Measurements from ENCODE around the gene CRISPLD2. TPM values are rescaled to one million over a fixed set of nuclear protein-coding genes. Genes with fewer than 3 reads are reported as not detected.

Gene CRISPLD2
- polyA plus RNA-seq, 1 experiment, result 103 TPM

DNA sequence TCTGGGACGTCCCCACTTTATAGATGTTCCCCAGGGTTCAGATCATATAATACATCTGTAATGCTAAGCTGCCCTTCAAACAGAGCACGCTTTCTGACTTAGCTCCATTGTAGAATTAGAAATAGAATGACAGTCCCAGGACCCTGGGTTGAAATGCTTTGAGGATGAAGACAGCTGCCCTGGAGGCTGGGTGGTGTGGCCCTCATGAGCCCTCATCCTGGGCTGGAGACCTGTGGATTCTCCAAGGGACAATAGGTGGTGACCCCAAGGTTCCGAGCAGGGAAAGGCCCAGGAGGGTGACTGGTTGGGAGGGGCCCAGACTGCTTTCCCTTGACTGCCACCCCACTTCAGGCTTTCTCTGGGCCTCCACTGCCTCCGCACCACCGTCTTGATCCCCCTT lies 59.0 kb downstream of the CRISPLD2 start:
- ChIA-PET POLR2A (no interaction called here), CTCF (no interaction called here)
- TF ChIP-seq, protein P1, sequence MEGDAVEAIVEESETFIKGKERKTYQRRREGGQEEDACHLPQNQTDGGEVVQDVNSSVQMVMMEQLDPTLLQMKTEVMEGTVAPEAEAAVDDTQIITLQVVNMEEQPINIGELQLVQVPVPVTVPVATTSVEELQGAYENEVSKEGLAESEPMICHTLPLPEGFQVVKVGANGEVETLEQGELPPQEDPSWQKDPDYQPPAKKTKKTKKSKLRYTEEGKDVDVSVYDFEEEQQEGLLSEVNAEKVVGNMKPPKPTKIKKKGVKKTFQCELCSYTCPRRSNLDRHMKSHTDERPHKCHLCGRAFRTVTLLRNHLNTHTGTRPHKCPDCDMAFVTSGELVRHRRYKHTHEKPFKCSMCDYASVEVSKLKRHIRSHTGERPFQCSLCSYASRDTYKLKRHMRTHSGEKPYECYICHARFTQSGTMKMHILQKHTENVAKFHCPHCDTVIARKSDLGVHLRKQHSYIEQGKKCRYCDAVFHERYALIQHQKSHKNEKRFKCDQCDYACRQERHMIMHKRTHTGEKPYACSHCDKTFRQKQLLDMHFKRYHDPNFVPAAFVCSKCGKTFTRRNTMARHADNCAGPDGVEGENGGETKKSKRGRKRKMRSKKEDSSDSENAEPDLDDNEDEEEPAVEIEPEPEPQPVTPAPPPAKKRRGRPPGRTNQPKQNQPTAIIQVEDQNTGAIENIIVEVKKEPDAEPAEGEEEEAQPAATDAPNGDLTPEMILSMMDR (IDR thresholded peaks at IDR 0.05; ENCODE audit: low read depth, low read length), result no peak
- DNase-seq (ENCODE audit: low read depth, low spot score), result no peak
- H3K27ac ChIP-seq (ENCODE audit: low read depth, low read length), result no peak overlapping the region
- no peaks in the 10 kb centered on the region for H3K27me3 ChIP-seq (ENCODE audit: control insufficient read depth, insufficient read depth, low read length)
- H3K4me3 ChIP-seq (ENCODE audit: low read depth, low read length), result no peak overlapping the region
- no peaks in the 10 kb centered on the region; the same call in 1 of the 2 replicates for H3K9me3 ChIP-seq (ENCODE audit: control insufficient read depth, insufficient read depth, low read length)

- DNase-seq (ENCODE audit: low read depth, low spot score), result no peak
- CTCF ChIA-PET, result interaction anchor here (2.7 kb wide), 1 partner anchor 126 kb away, joined by 25 read pairs; no protein-coding TSS in a partner anchor
- POLR2A ChIA-PET, result no interaction called here
- Histone ChIP-seq H3K27ac (ENCODE audit: low read depth, low read length) (no peak overlapping the region), H3K9me3 (ENCODE audit: control insufficient read depth, insufficient read depth, low read length) (no peaks in the 10 kb centered on the region; the same call in 1 of the 2 replicates), H3K27me3 (ENCODE audit: control insufficient read depth, insufficient read depth, low read length) (no peaks in the 10 kb centered on the region), H3K4me3 (ENCODE audit: low read depth, low read length) (no peak overlapping the region)
- TF ChIP-seq, protein P1 (IDR thresholded peaks at IDR 0.05; ENCODE audit: low read depth, low read length), result no peak
These were observed 60.0 kb downstream of the CRISPLD2 start for GRCh38 chr16:84879569-84880487.

GRCh38 chr16:84881702-84882521 lies 62.1 kb downstream of the CRISPLD2 start:
- Histone ChIP-seq H3K27ac (ENCODE audit: low read depth, low read length) (peak overlapping the region; percentile 80), H3K9me3 (ENCODE audit: control insufficient read depth, insufficient read depth, low read length) (no peaks in the 10 kb centered on the region; the same call in 1 of the 2 replicates), H3K4me3 (ENCODE audit: low read depth, low read length) (no peak overlapping the region), H3K27me3 (ENCODE audit: control insufficient read depth, insufficient read depth, low read length) (no peaks in the 10 kb centered on the region)
- TF ChIP-seq, protein P1 (IDR thresholded peaks at IDR 0.05; ENCODE audit: low read depth, low read length), result no peak
- DNase-seq (ENCODE audit: low read depth, low spot score), result peak; percentile 85
- ChIA-PET POLR2A (interaction anchor here (0.7 to 1.8 kb wide), 5 partner anchors 9 to 127 kb away, joined by 4 to 8 read pairs (median 6); partner anchors contain the start of gene CRISPLD2), CTCF (interaction anchor here (0.6 to 2.7 kb wide), 4 partner anchors 43 to 163 kb away, joined by 3 to 25 read pairs (median 6); no protein-coding TSS in a partner anchor)

DNA sequence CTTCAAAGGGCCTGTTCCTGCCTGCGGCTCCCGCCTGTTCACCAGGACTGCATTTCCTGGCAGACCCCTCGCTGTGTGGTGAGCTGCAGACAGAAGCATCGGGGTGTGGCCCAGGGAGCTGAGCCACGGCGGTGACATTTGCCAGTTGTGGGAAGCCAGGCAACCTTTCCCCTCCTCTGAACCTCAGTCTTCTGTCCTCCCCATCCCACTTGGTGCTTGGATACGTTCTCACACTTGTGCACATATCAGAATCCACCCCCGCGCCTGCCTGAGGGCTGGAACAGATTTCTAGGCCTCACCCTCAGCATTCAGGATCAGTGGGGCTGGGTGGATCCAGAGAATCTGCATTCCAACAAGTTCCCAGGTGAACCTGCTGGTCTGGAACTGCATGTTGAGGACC lies 63.5 kb downstream of the CRISPLD2 start:
- TF ChIP-seq, protein P1 (IDR thresholded peaks at IDR 0.05; ENCODE audit: low read depth, low read length), result no peak
- Histone ChIP-seq H3K4me3 (ENCODE audit: low read depth, low read length) (no peak overlapping the region), H3K27ac (ENCODE audit: low read depth, low read length) (no peak overlapping the region), H3K27me3 (ENCODE audit: control insufficient read depth, insufficient read depth, low read length) (no peaks in the 10 kb centered on the region), H3K9me3 (ENCODE audit: control insufficient read depth, insufficient read depth, low read length) (no peaks in the 10 kb centered on the region; the same call in 1 of the 2 replicates)
- DNase-seq (ENCODE audit: low read depth, low spot score), result no peak
- CTCF ChIA-PET, result no interaction called here
- POLR2A ChIA-PET, result no interaction called here

Measured in AG04450 (cell line).